ENCODE results near the gene TRPM8.

DNA sequence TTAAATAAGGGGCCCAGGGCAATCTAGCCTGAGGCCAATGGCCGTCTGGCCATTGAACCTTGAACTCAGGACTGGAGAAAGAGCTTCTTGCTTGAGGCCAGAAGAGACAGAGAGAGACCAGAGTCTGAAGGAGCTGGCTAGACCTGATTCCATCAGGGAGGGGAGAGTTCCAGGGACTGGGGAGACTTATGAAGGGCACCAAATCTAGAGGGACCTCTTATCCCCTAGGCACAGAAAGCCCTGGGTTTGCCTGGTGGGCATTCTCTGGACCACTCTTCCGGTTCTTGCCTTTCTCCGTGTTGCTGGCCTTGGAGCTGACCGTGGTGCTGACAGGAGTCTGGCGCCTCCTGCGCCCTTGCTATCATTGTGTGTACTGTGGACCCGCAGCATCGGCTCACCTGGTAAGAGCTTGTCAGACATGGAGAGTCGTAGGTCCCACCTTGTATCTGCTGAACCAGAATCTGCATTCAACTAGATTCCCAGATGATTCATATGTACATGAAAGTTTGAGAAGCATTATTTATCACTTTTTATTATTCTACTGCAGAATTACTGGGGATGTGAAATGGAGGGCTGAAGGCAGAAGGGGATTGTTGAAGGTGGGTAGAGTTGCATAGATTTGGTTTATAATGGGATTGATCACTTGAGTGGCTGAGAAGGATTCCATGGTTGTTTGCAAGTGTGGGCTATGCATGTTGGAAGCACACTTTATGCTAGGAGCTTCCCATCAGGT is 4.3 kb upstream of the TRPM8 start:
- TF ChIP-seq GATA3 (IDR thresholded peaks at IDR 0.05; ENCODE audit: low read depth, low read length) (no peak), GATA2 (IDR thresholded peaks at IDR 0.05; ENCODE audit: low read depth, low read length) (no peak)
